ENCODE results near the gene TOP1. TPM values are rescaled to one million over a fixed set of nuclear protein-coding genes. Genes with fewer than 3 reads are reported as not detected.

TOP1 gene
- total RNA-seq, 1 donor from 2014 or later, result 26.2 TPM

DNA sequence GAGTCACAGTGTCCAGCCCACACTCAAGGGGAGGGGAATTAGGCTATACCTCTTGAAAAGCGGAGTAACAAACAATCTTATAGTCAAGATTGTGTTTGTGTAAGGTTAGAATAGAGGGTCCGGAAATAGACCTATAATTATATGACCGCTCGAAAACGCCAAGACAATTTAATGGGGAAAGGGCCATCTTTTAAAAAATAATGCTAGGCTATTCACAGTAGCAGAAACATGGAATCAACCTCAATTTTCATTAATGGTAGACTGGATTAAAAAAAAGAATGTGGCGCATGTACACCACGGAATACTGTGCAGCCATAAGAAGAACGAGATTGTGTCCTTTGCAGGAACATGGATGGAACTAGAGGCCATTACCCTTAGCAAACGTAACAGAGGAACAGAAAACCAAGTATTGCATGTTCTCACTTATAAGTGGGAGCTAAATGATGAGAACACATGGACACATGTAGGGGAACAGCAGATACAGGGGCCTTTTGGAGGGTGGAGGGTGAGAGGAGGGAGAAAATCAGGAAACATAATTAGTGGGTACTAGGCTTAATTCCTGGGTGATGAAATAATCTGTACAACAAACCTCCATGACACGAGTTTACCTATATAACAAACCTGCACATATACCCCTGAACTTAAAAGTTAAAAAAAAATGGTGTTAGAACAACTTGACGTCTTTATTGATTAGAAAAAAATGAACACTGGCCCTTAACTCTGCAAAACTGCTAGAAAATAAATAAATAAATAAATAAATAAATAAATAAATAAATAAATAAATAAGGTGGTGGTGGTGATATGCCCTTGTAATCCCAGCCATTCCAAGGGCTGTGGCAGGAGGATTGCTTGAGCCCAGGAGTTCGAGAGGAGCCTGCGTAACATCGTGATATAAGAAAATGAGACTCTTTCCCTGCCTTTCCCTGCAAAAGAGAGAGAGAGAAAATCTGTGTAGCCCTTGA, 30.3 kb downstream of the TOP1 start:
- DNase-seq, result no peak

DNA sequence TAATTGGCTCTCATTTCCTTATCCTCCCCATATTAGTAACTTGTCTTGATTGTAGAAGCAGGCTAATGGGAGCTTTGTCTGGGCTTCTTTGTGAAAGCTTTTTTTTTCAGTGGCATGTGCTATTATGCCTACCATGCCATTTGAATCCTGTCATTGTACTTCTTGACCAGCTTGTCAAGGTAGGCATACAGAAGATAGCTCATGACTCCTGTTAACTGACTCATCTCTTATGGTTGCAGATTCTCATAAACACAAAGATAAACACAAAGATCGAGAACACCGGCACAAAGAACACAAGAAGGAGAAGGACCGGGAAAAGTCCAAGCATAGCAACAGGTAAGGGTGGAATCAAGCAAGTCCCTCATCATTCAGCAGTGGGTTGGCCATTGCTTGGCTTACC, 32.5 kb downstream of the TOP1 start:
- DNase-seq, result no peak

DNA sequence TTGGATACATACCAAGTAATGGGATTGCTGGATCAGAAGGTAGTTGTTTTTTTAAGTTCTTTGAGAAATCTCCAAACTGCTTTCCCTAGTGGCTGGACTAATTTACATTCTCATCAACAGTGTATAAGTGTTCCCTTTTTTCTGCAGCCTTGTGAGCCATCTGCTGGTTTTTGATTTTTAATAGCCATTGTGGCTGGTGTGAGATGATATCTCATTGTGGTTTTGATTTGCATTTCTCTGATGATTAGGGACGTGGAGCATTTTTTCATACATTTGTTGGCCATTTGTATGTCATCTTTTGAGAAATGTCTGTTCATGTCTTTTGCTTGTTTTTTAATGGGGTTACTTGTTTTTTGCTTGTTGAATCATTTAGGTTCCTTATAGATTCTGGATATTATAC, 34.8 kb downstream of the TOP1 start:
- DNase-seq, result no peak

DNA sequence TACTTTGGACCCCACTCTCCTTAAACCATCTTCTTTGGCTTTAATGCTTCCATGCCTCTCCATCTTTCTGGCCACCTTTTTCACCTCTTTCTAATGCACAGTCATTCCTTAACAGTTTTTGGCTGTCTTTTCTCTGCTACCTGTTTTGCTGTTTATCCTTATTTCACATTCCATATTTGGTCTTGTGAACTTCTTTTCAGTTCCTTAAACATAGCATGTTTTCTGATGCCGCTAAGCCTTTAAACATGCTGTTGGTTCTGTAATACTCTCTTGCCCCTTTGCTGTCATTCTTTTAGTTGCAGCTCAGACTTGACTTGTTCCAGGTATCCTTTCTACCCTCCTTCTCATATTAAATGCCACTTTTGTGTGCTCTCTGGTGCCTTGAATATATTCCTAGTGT, 35.8 kb downstream of the TOP1 start:
- no peak for DNase-seq

DNA sequence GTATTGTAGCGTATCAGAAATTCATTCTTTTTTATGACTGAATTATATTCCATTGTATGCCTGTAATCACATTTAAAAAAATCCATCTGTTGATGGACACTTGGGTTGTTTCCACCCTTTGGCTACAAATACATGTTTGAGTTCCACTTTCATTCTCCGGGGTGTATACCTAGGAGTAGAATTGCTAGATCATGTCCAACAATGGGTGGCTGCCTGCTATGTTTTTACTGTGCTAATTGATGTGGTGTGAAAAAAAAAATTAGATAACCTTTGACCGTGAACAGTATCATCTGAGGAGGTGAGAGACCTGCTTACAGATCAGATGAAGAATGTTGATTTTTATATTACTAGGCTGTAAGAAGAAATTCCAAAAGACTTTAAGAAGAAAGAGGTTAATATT, 37.1 kb downstream of the TOP1 start:
- DNase-seq, result no peak

DNA sequence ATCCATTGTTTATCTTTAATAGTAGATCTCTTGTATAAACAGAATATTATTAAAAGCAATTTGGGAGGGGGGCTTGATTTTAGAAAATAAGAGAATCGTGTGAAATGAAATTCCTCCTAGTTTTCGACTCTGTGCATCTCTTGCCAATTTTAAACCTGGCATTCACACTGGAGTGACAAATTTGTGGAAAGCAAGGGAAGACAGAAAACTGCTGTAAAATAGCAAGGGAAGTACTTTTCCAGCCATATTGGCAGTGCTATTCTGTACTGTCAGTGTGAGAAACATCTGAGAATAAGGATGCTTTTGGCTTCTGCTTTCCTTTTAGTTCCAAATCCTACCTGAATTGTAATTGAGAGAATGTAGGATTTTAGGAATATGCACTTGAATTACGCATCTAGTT, 40.2 kb downstream of the TOP1 start:
- DNase-seq, result no peak

DNA sequence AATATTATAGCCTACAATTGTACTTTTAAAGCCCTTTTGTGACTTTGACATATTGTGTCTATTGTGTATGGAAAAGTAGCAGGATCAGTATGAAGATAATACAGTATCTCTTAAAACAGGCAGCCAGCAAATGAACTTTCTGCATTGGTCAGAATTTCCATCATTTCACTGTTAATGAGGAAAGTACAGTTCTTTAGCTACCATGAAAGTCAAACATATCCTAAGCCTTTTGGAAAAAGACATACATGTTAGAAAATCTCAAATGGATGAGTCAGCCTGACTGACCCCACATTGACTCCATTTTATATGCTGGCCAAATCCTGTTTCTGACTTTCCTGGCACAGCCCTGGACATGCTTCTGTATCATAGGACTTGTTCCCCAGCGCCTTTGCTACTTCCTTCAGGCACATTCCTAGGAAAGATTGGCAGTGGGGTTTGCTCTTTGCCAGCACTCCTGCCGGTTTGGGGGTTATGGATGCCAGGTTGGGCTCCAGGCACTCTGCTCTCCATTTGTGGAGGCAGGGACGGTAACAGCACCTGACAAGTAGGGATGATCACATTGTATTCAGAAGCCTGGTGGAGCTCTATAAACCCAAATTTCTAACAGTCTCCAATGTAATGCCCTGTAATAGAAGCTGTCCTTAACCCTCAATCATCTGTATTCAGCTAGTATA, 43.7 kb downstream of the TOP1 start:
- no peak for DNase-seq

DNA sequence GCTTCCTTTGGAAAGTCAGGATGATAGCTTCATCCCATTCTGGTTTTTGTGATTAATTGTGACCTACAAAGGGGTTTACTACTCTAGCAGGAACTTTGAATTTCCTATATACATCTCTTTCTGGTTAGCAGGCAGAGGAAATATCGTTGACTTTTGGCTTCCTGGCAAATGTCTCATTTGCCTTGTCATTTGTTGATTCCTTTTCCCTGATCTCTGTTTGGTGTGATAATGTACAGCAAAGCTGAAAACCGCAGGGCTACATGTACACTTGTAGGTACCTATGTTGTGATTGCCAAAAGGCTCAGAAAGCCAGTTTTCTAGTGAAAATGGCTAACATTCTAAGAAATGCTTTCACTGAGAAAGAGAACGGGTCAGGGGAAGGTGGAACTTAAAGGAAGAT, 44.3 kb downstream of the TOP1 start:
- DNase-seq, result no peak

DNA sequence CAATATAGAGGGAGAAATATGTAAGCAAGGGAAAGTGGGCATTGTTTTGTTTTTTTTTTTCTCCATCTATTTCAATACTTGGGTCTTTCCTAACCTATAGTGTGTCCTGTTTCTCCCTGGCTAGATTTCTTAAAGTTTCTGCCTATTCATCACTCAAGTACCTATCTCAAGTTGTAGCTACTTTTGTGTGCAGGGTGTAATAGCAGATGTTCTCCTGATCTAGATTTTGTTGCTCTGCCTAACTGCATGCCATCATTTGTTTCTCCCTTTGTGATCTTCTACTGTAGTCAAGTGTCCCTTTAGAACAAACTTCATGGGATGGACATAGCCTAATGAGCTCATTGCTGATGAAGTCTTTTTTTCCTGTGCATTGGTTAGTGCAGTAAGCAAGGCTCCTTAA, 45.8 kb downstream of the TOP1 start:
- no peak for DNase-seq

DNA sequence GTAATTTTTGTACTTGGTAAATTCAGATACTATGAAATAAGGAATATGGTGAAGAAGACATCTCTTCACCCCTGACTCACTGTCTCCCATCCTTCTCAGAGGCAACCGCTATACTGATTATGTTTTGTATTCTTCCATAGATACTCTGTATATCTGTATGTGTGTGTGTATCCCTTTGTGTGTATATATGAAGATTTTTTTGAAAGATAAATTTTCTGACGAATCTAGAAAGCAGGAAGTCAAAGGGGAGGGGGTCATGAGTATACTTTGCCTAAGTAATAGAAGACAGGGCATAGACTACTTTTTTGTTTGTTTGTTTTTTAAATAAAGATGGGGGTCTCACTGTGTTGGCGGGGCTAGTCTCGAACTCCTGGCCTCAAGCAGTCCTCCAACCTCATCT, 48.2 kb downstream of the TOP1 start:
- no peak for DNase-seq

DNA sequence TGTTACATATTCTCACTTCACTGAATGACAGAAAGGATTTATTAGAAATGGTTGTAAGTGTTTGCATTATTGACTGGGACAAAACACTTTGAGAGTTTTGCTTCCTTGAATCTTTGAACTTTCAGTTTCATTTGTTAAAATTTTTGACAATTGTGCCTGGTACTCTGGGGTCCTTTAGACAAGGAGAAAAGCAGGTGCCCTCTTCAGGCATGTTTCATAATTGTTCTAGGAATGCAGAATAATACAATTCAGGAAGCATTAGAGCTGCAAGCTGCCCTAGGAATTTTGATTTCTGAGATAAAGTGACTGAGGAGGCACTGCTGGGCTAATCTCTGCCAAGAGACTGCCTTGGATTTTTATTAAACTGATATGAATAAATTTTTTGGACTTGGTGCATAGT, 49.7 kb downstream of the TOP1 start:
- DNase-seq, result no peak

DNA sequence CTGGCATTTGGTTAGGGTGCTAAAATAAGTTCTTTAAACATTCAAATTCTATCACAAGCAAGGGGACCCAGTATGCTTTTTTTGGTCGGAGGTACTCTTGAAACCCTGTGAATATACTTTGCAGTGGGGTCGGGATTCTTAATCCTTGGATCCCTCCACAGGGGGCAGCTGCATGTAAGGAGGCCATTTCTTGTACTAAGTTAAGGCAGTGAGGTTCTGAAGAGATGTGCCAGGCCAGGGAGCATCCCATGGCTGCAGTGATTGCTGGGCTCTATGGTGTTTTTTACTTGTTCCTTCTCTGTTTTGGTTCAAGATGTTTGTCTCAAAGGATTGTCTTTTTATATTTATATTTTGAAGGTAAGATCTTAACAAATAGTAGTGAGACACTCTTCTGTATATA, 50.4 kb downstream of the TOP1 start:
- DNase-seq, result no peak

DNA sequence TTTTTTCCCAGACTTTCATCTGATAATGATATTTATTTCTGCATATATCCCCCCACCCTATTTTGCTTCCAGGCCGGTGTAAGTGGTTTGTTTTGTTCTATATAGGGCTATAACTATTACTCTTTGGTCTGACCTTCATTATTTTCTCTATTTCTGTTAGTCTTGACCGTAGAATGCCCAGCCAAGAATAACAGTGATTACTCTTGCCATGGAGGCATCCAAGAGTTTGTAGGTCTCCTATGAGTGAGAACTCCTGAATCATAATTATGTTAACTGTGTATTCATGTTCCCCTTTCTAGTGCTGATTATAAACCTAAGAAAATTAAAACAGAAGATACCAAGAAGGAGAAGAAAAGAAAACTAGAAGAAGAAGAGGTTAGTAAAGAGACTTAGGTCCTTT, 52.2 kb downstream of the TOP1 start:
- DNase-seq, result no peak

DNA sequence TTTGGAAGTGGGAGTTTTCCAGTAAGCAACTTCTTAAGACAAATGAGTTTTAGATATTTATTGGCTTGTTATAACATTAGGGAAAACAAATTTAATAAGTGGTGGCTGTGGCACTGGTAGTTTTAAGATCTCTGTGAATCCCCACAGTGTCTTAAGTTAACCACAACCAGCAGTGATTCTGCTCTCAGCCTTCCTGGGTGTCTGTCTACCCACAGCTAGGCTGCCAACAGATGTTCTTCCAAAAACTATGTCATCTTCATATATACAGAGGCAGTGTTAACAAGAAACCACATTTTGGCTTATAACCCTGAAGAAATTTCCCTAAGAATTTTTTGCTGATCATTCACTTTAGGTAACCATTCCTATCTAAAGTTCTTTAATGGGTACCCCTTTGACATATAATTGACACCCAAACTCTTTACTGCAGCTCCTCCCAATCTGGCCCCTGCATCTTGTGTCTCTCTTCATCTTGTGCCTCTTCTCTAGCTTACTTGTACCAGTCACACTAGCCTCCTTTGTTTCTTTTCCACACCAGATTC, 52.7 kb downstream of the TOP1 start:
- no peak for DNase-seq

DNA sequence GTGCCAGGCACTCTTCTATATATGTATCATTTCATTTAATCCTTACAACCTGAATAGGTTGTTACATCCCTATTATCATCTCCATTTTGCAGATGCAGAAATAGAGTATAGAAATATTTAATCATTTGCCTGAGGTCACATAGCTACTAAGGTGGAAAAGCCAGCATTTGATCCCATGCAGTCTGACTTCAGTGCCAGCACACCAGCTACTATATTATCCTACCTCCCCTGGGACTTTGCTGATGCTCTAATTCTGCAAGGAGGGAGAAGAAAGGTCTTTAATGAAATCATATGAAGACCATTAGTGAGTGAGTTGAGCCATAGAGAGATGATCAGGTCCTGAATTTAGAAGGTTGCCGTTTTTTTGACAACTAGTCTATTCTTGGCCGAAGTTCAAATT, 53.7 kb downstream of the TOP1 start:
- DNase-seq, result no peak

DNA sequence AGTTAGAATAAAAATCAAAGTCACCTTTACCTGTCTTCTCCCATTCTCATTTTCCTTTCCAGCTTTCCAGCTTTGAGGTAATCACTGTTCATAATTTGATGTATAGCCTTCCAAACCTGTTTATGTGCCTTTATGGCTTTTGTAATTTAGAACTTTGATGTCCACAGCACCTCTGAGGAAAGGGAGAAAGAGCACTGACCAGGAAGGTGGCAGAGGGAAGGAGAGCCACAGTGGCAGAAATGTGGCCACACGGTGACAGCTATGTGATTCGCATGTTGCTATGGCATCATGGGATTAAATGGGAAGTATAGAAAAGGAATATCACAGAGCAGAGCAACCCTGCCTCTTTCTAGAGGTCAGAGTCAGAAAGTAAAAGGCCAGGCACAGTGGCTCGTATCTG, 57.0 kb downstream of the TOP1 start:
- no peak for DNase-seq

DNA sequence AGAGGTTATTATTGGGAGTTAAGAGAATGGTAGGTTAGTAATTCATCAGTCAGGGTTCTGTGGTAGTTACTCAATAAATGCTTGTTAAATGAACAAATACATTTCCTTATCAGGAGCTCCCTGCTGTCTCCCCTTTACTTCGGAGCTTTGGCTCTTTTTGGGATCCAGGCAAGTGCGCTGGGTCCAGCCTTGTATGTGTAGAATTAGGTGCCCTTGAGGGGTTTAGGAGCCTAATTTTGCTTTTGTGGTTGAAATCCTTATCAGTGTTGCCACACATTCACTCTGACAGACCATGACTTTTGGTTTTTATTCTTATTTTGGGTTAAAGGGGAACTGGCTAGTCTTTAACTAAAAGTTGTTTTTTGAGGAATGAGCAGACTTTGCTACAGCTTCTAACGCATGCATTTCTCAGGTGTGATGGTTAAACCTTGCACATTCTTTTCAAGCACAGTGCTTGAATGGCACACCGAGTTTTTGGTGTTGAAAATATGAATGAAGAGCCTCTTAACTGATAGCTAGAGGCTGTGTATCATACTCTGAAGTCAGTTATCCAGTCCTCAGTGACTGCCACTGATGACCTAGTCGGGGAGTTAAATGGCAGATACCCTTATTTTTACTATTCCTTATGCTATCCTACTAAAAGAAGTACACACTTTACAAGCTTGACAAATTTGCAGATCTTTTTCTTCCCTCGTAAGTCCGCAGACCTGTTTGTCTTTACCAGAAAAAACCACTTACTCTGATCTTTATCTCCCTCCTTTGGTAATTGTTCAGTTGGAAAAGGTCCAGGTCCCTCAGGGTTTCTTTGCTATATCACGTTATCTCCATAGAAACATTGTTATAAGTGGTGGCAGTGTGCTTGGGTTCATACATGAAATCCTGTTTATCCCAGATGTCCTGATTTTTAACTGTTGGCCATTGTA, 58.0 kb downstream of the TOP1 start:
- DNase-seq, result no peak

DNA sequence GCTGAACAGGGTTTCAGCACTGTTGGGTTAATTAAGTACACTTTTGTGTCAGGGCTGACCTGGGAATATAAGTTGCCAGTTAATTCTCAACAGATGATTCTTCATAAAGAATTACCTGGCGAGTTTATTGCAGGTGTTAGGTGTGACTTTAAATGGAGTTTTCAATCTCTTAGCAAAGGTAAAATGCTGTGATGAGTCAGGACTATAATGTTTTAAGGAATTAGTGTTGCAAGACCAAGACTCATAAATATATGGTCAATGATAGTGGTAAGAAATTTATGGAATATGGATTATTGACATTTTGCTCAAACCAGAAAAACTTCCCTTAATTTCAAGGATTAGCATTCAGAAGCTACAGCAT, 58.7 kb downstream of the TOP1 start:
- no peak for DNase-seq

DNA sequence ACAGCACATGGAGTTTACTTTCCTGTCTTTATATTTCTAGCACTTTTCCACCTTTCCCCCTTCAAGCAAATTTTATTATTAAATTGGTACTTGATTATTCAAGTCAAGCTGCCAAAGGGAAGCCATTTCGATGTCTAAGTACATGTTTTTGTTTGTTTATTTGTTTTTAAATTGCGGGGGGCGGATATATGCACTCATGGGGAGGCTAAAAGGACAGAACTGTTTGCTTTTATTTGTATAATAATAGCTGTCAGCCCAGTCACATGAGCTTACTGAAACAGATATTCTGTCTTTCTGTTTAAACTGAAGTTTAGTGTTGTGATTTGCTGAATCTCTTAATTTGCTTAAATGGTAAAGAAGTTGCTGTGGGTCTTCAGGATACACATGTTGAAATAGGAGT, 59.2 kb downstream of the TOP1 start:
- no peak for DNase-seq

DNA sequence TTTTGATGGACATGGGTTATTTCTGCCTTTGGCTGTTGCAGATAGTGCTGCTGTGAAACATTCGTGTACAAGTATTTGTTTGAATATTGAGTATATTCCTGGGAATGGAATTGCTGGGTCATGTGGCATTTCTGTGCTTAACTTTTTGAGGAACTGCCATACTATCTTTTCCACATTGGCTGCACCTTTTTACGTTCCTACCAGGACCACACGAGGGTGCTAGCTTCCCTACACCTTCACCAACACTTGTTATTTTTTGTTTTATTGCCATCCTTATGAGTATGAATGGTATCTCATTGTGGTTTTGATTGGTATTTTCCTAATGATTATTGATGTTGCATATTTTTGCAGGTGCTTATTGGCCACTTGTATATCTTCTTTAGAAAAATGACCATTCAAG, 60.9 kb downstream of the TOP1 start:
- DNase-seq, result no peak

DNA sequence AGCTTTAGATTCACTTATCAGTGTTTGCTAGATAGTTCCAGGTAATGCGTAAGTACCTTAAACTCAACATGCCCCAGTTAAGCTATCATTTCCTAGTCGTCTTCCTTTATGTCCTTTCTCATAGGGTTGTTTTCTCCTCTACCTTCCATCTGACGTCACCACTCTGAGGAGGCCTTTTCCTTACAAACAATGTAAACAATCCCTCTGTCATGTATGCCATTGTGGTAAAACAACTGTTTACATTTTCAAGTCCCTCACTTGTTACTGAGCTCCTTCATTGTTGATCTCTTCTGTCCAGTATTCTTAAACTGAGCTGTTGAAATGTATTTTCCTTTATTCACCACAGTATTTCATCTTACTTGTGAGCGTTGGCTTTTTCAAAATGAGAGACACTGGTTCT, 63.3 kb downstream of the TOP1 start:
- no peak for DNase-seq

DNA sequence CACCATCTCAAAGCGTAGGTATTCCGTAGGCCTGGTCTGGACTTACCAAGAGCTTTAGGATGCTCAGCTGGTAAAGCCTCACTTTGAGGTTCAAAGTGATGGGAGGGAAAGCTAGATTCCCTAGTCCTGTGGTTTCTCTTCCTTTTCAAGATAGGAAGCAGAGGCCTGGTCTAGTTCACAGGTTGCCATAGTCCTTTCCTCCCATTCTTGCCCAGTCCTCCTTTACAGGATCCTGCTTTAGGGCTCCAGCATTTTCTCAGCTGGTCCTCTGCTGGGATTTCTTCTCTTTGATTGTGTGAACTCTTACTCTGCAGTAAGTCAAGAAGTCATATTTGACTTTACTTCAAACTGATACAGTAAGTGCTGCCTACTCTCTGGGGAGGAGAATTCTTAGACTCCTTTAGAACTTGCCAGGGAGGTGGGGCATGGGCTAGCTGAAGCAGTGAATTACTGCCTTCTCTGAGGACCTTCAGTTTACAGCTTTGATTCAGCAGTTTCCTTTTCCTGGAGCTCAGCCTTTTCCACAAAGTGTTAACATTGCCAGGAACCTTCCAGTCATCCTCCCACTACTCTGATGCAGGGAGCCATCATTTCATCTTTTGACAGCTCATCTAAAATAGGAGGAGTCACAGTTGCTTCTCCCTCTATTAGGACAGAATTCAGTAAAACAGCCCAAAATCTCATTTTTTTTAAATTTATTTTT, 65.9 kb downstream of the TOP1 start:
- no peak for DNase-seq
